ENCODE measurements around the gene PRR7. TPM values are rescaled to one million over a fixed set of nuclear protein-coding genes. Genes with fewer than 3 reads are reported as not detected.
A peak's percentile ranks its signal among the peaks of the same experiment; 100 is the strongest.

PRR7 gene
- total and polyA plus RNA-seq, 2 of the 13 experiments (the other 11 are each of a cell fraction or from before 2014, with no cell fraction given): 4.8 to 5.0 TPM

DNA sequence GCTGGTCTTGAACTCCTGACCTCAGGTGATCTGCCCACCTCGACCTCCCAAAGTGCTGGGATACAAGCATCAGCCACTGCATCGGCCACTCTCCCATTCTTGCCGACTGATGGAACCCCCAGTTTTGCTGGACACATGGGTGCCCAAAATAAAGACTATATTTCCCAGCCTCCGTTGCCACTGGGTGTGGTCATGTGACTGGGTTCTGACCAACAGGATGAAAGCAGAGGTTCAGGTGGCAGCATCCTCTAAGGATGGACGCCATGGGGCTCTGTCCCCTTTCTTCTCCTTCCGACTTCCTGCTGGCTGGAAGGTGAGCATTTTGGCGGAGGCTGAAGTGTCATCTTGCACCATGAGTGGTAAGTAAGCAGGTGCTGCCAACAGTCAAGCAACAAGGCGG, 40.5 kb downstream of the PRR7 start:
- no peak overlapping the region for H2AFZ ChIP-seq (ENCODE audit: low read length)
- no peaks in the 10 kb centered on the region for H3K9me3 ChIP-seq (ENCODE audit: low read length)
- 95% methylated on average over 8 of the region's 8 CpGs for WGBS (ENCODE audit: low lambda C conversion rate)
- H4K20me1 ChIP-seq (ENCODE audit: insufficient read depth, low read length): no peaks in the 10 kb centered on the region
- BruUV-seq (replicated peaks): no TSS peak
- TF ChIP-seq KDM5A (IDR thresholded peaks at IDR 0.05; ENCODE audit: borderline replicate concordance, low read length) (no peak), ATF7-NPFF (CRISPR knock-in tag; IDR thresholded peaks at IDR 0.05; ENCODE audit: low read depth) (no peak), ZBTB7A (CRISPR knock-in tag; IDR thresholded peaks at IDR 0.05) (no peak), ZNF431 (CRISPR knock-in tag; IDR thresholded peaks at IDR 0.05; ENCODE audit: borderline replicate concordance, low read depth) (no peak), ETV6 (CRISPR knock-in tag; conservative IDR thresholded peaks at IDR 0.05) (no peak)
- TF ChIP-seq, protein P1, sequence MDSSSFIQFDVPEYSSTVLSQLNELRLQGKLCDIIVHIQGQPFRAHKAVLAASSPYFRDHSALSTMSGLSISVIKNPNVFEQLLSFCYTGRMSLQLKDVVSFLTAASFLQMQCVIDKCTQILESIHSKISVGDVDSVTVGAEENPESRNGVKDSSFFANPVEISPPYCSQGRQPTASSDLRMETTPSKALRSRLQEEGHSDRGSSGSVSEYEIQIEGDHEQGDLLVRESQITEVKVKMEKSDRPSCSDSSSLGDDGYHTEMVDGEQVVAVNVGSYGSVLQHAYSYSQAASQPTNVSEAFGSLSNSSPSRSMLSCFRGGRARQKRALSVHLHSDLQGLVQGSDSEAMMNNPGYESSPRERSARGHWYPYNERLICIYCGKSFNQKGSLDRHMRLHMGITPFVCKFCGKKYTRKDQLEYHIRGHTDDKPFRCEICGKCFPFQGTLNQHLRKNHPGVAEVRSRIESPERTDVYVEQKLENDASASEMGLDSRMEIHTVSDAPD (CRISPR knock-in tag; IDR thresholded peaks at IDR 0.05): no peak
- POLR2A ChIA-PET: no interaction called here
- in situ Hi-C loops (cut with HindIII; ENCODE audit: extremely low pct_ligation_motif_present, low pct_unique_long_range_greater_than_20kb) (no loop called here), intact Hi-C loops (cut with micrococcal nuclease; ENCODE audit: unreplicated experiment) (no loop called here)
- no peak for ATAC-seq
- H3K4me2 ChIP-seq (ENCODE audit: low read depth, low read length): no peak overlapping the region
- H3K4me1 ChIP-seq (ENCODE audit: insufficient read depth, low read length): no peaks in the 10 kb centered on the region
- no peak overlapping the region for H3K9ac ChIP-seq (ENCODE audit: insufficient read depth, low read depth, low read length)
- H3K79me2 ChIP-seq (ENCODE audit: insufficient read depth, low read length): no peaks in the 10 kb centered on the region
- no peak for DNase-seq (ENCODE audit: low spot score)
- H3K4me3 ChIP-seq (replicated peaks in 1 of 3; ENCODE audit: insufficient read depth in 1 of 3, low read depth in 2 of 3, low read length in 3 of 3): no peak overlapping the region
- peaks cover 15 to 18% of the 10 kb centered on the region in 2 experiments; a peak in 4 of 5 replicates for H3K36me3 ChIP-seq (replicated peaks in 1 of 2; ENCODE audit: control insufficient read depth in 1 of 2, insufficient read depth in 2 of 2, low read length in 2 of 2)
- CTCF ChIA-PET (ENCODE audit: low intra/inter-chr PET ratio, low total read pairs): interaction anchor here (0.6 kb wide), 1 partner anchor 16 kb away, joined by 4 read pairs; no protein-coding TSS in a partner anchor
- no peak overlapping the region for H3K27ac ChIP-seq (ENCODE audit: extremely low read length, insufficient read depth, low read length)
- no peak for FAIRE-seq
- H3K27me3 ChIP-seq (ENCODE audit: control insufficient read depth in 1 of 2, insufficient read depth in 2 of 2, low read length in 2 of 2): no peaks in the 10 kb centered on the region

DNA sequence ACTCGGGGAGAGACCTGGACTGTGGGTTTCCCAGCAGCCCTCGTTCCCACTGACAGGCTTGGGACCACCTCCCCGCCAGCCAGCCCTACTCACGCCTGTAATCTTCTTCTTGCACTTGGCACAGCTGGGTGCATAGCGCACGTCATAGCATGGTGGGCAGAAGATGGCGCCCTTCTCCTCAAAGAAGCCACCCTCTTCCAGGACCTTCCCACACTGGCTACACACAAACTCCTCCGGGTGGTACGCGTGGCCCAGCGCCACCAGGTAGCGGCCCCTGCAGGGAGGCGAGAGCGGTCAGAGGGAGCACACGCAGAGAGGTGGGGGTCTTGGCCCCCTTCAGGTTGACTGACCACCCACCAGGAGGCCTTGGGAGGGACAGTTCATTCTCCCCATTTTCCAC, 41.4 kb downstream of the PRR7 start:
- no peak overlapping the region for H3K4me3 ChIP-seq (replicated peaks in 1 of 3; ENCODE audit: insufficient read depth in 1 of 3, low read depth in 2 of 3, low read length in 3 of 3)
- ATAC-seq (no peak), FAIRE-seq (no peak), DNase-seq (ENCODE audit: low spot score) (no peak)
- H3K27ac ChIP-seq (ENCODE audit: extremely low read length, insufficient read depth, low read length): no peak overlapping the region
- no peaks in the 10 kb centered on the region for H3K27me3 ChIP-seq (ENCODE audit: control insufficient read depth in 1 of 2, insufficient read depth in 2 of 2, low read length in 2 of 2)
- no peaks in the 10 kb centered on the region for H3K79me2 ChIP-seq (ENCODE audit: insufficient read depth, low read length)
- H3K36me3 ChIP-seq (replicated peaks in 1 of 2; ENCODE audit: control insufficient read depth in 1 of 2, insufficient read depth in 2 of 2, low read length in 2 of 2): peaks cover 15 to 18% of the 10 kb centered on the region in 2 experiments; a peak in 4 of 5 replicates
- intact Hi-C loops (cut with micrococcal nuclease; ENCODE audit: unreplicated experiment) (no loop called here), in situ Hi-C loops (cut with HindIII; ENCODE audit: extremely low pct_ligation_motif_present, low pct_unique_long_range_greater_than_20kb) (no loop called here)
- H3K4me1 ChIP-seq (ENCODE audit: insufficient read depth, low read length): no peaks in the 10 kb centered on the region
- no peaks in the 10 kb centered on the region for H3K9me3 ChIP-seq (ENCODE audit: low read length)
- TF ChIP-seq, protein P2, sequence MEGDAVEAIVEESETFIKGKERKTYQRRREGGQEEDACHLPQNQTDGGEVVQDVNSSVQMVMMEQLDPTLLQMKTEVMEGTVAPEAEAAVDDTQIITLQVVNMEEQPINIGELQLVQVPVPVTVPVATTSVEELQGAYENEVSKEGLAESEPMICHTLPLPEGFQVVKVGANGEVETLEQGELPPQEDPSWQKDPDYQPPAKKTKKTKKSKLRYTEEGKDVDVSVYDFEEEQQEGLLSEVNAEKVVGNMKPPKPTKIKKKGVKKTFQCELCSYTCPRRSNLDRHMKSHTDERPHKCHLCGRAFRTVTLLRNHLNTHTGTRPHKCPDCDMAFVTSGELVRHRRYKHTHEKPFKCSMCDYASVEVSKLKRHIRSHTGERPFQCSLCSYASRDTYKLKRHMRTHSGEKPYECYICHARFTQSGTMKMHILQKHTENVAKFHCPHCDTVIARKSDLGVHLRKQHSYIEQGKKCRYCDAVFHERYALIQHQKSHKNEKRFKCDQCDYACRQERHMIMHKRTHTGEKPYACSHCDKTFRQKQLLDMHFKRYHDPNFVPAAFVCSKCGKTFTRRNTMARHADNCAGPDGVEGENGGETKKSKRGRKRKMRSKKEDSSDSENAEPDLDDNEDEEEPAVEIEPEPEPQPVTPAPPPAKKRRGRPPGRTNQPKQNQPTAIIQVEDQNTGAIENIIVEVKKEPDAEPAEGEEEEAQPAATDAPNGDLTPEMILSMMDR (CRISPR knock-in tag; IDR thresholded peaks at IDR 0.05): peak; percentile 44
- TF ChIP-seq ZFP37 (CRISPR knock-in tag; IDR thresholded peaks at IDR 0.05; ENCODE audit: borderline replicate concordance) (no peak), FOXK1 (CRISPR knock-in tag; IDR thresholded peaks at IDR 0.05; ENCODE audit: borderline replicate concordance, low read depth) (no peak), REPIN1 (CRISPR knock-in tag; IDR thresholded peaks at IDR 0.05; ENCODE audit: borderline replicate concordance, low read depth) (no peak), ZSCAN9 (CRISPR knock-in tag; IDR thresholded peaks at IDR 0.05; ENCODE audit: borderline replicate concordance) (no peak), ZNF256 (CRISPR knock-in tag; conservative IDR thresholded peaks at IDR 0.05) (no peak), IKZF1 (IDR thresholded peaks at IDR 0.05) (no peak), CAMTA2 (CRISPR knock-in tag; IDR thresholded peaks at IDR 0.05; ENCODE audit: borderline replicate concordance) (no peak)
- TF ChIP-seq, protein P3, sequence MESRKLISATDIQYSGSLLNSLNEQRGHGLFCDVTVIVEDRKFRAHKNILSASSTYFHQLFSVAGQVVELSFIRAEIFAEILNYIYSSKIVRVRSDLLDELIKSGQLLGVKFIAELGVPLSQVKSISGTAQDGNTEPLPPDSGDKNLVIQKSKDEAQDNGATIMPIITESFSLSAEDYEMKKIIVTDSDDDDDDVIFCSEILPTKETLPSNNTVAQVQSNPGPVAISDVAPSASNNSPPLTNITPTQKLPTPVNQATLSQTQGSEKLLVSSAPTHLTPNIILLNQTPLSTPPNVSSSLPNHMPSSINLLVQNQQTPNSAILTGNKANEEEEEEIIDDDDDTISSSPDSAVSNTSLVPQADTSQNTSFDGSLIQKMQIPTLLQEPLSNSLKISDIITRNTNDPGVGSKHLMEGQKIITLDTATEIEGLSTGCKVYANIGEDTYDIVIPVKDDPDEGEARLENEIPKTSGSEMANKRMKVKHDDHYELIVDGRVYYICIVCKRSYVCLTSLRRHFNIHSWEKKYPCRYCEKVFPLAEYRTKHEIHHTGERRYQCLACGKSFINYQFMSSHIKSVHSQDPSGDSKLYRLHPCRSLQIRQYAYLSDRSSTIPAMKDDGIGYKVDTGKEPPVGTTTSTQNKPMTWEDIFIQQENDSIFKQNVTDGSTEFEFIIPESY (CRISPR knock-in tag; IDR thresholded peaks at IDR 0.05): peak; percentile 79
- no TSS peak for BruUV-seq (replicated peaks)
- ChIA-PET CTCF (ENCODE audit: low intra/inter-chr PET ratio, low total read pairs) (interaction anchor here (0.6 to 1.1 kb wide), 2 partner anchors 13 to 15 kb away, joined by 4 to 5 read pairs; no protein-coding TSS in a partner anchor), POLR2A (no interaction called here)
- H4K20me1 ChIP-seq (ENCODE audit: insufficient read depth, low read length): no peaks in the 10 kb centered on the region
- H3K9ac ChIP-seq (ENCODE audit: insufficient read depth, low read depth, low read length): no peak overlapping the region
- H3K4me2 ChIP-seq (ENCODE audit: low read depth, low read length): no peak overlapping the region
- no peak overlapping the region for H2AFZ ChIP-seq (ENCODE audit: low read length)
- WGBS (ENCODE audit: low lambda C conversion rate): 97% methylated on average over 15 of the region's 15 CpGs

Data from HepG2 (cell line).